Heart right ventricle (tissue), 16 donors: ENCODE measurements around the gene CHMP1B. TPM values are rescaled to one million over a fixed set of nuclear protein-coding genes. Genes with fewer than 3 reads are reported as not detected.

Source experiments
- ATAC-seq, 8 donors: fragments of 200-7000 bp; cut with Tn5 transposase; one replicate each; pipeline ENCODE4 v1.9.1; 2020; ENCODE audit warnings: mild to moderate bottlenecking in 8 of 8, moderate library complexity in 8 of 8, moderate number of reproducible peaks in 1 of 8
- DNase-seq, 2 donors: peaks; one replicate each; pipeline ENCODE4 v3.0.0-alpha.2; 2020
- H3K27ac ChIP-seq, 10 donors: fragments of 200-600 bp; sonication (generic) in 2 of 10; one replicate each; pipeline versions ENCODE4 v1.5.0 to v1.8.0; 2020 to 2022; ENCODE audit warnings: mild to moderate bottlenecking in 3 of 10
- H3K27me3 ChIP-seq, 7 donors: fragments of 200-600 bp; one replicate each; pipeline ENCODE4 v1.8.0; 2021 to 2022; ENCODE audit warnings: mild to moderate bottlenecking in 2 of 7
- H3K36me3 ChIP-seq, 9 donors: fragments of 200-600 bp; sonication (generic) in 1 of 9; one replicate each; pipeline versions ENCODE4 v1.5.0 to v1.8.0; 2020 to 2022; ENCODE audit warnings: mild to moderate bottlenecking in 2 of 9
- H3K4me1 ChIP-seq, 9 donors: fragments of 200-600 bp; sonication (generic) in 1 of 9; one replicate each; pipeline versions ENCODE4 v1.5.0 to v1.8.0; 2020 to 2022; ENCODE audit warnings: mild to moderate bottlenecking in 4 of 9
- H3K4me3 ChIP-seq, 10 donors: fragments of 200-600 bp; sonication (generic) in 2 of 10; one replicate each; pipeline versions ENCODE4 v1.5.0 to v1.8.0; 2020 to 2022; ENCODE audit warnings: mild to moderate bottlenecking in 7 of 10, moderate library complexity in 2 of 10
- H3K9me3 ChIP-seq, 11 donors: fragments of 200-600 bp in 10 of 11; sonication (generic) in 2 of 11; one replicate each; pipeline versions ENCODE4 v1.5.0 to v1.8.0; 2013 to 2022; ENCODE audit warnings: mild to moderate bottlenecking in 2 of 11, control low read depth in 1 of 11, moderate library complexity in 1 of 11
- CTCF ChIP-seq, 9 donors: fragments of 200-600 bp; sonication (generic) in 2 of 9; IDR thresholded peaks; one replicate each; pipeline versions ENCODE4 v1.5.0 to v1.8.0; 2021 to 2022; ENCODE audit warnings: antibody characterized with exemption in 9 of 9, mild to moderate bottlenecking in 5 of 9, moderate library complexity in 1 of 9
- WGBS, 2 donors: extraction: QIAGEN DNeasy Blood & Tissue Kit; methylation state at CpG; one replicate each; pipeline ENCODE4 v1.1.7; 2013; ENCODE audit warnings: inconsistent platforms in 1 of 2; 5-methylcytosine and 5-hydroxymethylcytosine counted together
- intact Hi-C, 10 donors: fragments of 100-400 bp; cut with DNase I; formaldehyde crosslinking; loops; one replicate each; pipeline versions ENCODE4 v1.11.1 to v1.14.2; 2022
- polyA plus RNA-seq, 2 donors: library from polyadenylated mRNA; stranded (reverse); fragments of 200-250 nt; gene quantifications; one replicate each; pipeline ENCODE4 v1.2.3, GENCODE V29; 2013
- total RNA-seq, 10 donors: library from RNA; stranded (reverse); fragmentation: NEBNext Ultra II Directional in 3 of 10; extraction: Animal tissue kit (Norgen Biotek cat#: 25700) in 3 of 10; gene quantifications; one replicate each; pipeline versions ENCODE4 v1.2.1 to v1.2.4, GENCODE V29; 2021 to 2023
- donor health status: Arrhythmogenic right ventricular cardiomyopathy.
- donor health status: ischemic (EF 13 %, LVEDD 7.1; RV severe dilation, severe dysfunction).
- donor health status: healthy with polysubstance abuse.
- donor health status: DM: no; HTN: yes; CAD: no.
- donor health status: DM: no; HTN: no; CAD: no.
- donor health status: ischemic (EF 25% LVEDD 6.9; RV normal size, moderate dysfunction).
- donor health status: ischemic (EF 25% LVEDD 5.7; RV mildly dilated, moderate dysfunction).
- donor health status: healthy.
- donor health status: DM: yes; HTN: yes; CAD: no.
- donor health status: Ischemic cardiomyopathy.
- donor health status: ischemic (EF 35%, LVEDD 5.7; RV mildly dilated, moderate dysfunction).
- donor health status: nonischemic (EF 11% LVEDD 7.7; RV severe dilation, severe dysfunction).
- donor health status: DM: yes; HTN: yes; CAD: no.
- donor health status: PGD.
- donor health status: ischemic (EF 29% LVEDD 5.4; RV normal size, mild dysfunction).
- donor health status: nonischemic (EF 23%, LVEDD 6.1; RV moderate dilation, normal function).

CHMP1B gene
- total and polyA plus RNA-seq, 12 donors = 16.3 to 53.7 (median 36.3) TPM

DNA sequence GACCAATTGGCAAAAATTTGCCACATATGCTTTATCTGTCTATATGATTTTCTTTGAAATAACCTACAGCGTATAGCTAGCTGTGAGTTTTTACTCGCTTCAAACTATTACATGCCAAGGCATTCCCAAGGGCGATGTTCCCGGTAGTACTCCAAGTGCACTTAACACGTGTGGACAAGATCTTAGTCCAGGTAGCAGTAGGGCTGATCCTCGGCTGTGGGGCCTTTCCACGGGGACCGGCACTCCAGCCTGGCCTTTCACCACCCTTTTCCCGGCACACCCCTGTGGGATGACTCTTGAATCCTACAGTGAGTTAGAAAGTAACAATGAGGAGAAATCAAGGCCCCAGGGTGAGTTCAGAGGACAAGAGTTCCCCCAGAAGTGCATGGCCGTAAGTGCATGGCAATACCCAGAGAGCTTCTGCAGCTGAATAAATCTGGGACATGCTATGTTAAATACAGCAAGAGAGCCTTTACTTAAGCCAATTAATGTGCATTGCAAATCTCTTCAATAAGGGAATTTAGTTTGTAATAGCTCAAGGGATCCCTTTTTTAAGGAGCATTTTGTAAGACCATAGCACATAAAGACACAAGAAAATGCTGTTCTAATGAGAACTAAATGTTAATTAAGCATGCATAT lies 26.4 kb downstream of the CHMP1B start:
- 86 to 89% methylated on average over 10 of the region's 10 CpGs for WGBS, 2 donors

DNA sequence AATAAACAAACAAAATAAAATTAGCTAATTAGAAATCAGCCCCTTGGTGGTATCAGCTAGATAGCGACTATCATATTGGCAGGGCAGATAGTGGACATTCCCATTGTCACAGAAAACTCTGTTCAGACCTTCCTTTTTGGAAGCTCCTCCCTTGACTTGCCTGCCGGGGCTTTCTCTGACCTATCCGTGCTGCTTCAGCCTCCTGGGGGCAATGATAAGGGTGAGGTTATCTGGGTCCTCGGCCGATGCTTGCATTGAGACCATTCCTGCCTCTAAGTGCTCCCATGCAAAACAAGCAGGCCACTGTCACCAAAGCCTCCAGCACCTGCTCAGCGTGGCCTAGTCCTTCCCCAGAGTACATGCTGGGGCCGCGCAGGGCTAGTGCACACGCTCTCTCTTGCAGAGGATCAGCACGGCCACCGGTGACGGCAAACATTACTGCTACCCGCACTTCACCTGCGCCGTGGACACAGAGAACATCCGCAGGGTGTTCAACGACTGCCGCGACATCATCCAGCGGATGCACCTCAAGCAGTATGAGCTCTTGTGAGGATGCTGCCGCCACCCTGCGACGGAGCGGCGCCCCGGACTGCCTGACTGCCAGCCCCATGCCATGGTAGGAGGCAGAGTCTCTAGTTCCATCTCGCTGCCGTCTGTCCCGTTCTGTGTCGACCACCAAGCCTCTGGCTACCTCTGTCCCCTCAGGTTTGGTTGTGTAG lies 29.5 kb downstream of the CHMP1B start:
- intact Hi-C loops = no loop called here
- no peak for ATAC-seq
- peaks cover 0 to 70% (median 17%) of the 10 kb centered on the region in 9 donors for H3K36me3 ChIP-seq
- H3K4me3 ChIP-seq = no peak overlapping the region
- 81 to 86% methylated on average over 30 of the region's 30 CpGs for WGBS, 2 donors
- H3K9me3 ChIP-seq = peaks cover 0 to under 1% (median 0%) of the 10 kb centered on the region in 11 donors
- DNase-seq = no peak
- peaks cover 0 to 31% (median 0%) of the 10 kb centered on the region in 9 donors for H3K4me1 ChIP-seq
- no peak for TF ChIP-seq CTCF (IDR thresholded peaks at IDR 0.05)
- H3K27me3 ChIP-seq = no peaks in the 10 kb centered on the region
- no peak overlapping the region for H3K27ac ChIP-seq

More for the DNA sequence above, 26.4 kb downstream of the CHMP1B start:
- Histone ChIP-seq H3K9me3 (peaks cover 0 to 6% (median 0%) of the 10 kb centered on the region in 11 donors), H3K36me3 (peaks cover 0 to 39% (median 0%) of the 10 kb centered on the region in 9 donors), H3K27ac (no peak overlapping the region), H3K4me1 (peaks cover 0 to 13% (median 0%) of the 10 kb centered on the region in 9 donors), H3K27me3 (no peaks in the 10 kb centered on the region), H3K4me3 (no peak overlapping the region)
- DNase-seq (no peak), ATAC-seq (no peak)
- no peak for TF ChIP-seq CTCF (IDR thresholded peaks at IDR 0.05)
- intact Hi-C loops = loop anchor here in 2 of 10 donors (10.0 kb wide), 1 partner anchor 223 kb away; no protein-coding TSS in a partner anchor

GRCh38 chr18:11882636-11883035 lies 31.4 kb downstream of the CHMP1B start:
- Histone ChIP-seq H3K4me3 (no peak overlapping the region), H3K4me1 (peaks cover 0 to 31% (median 0%) of the 10 kb centered on the region in 9 donors), H3K9me3 (no peaks in the 10 kb centered on the region), H3K27ac (peak overlapping the region in 2 of 10 donors; percentile 26 to 83), H3K36me3 (peaks cover 1 to 73% (median 31%) of the 10 kb centered on the region in 9 donors), H3K27me3 (no peaks in the 10 kb centered on the region)
- no peak for TF ChIP-seq CTCF (IDR thresholded peaks at IDR 0.05)
- DNase-seq (no peak), ATAC-seq (no peak)
- WGBS, 2 donors = 55 to 68% methylated on average over 4 of the region's 4 CpGs
- intact Hi-C loops = no loop called here

DNA sequence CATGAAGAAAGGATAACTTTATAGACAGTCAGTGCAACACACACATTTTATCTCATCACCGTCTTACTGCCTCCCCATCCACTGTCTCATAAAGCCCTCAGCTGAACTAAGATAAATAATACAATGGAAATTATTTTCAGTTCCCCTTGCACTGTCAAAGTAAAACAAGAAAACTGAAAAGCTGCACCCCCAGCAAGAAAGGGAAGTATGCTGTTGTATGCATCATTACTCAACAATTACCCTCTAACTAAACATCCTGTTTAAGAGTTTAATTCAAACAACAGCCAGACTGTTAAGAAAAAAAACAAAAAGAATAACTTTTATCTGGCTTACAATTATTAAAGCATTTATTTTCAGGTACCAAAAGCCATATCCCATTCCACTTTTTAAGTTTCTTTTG lies 31.9 kb downstream of the CHMP1B start:
- H3K4me3 ChIP-seq = no peak overlapping the region
- DNase-seq (no peak), ATAC-seq (peak in 4 of 8 donors; percentile 31 to 49 (median 41))
- no peaks in the 10 kb centered on the region for H3K27me3 ChIP-seq
- H3K9me3 ChIP-seq = no peaks in the 10 kb centered on the region
- no peak for TF ChIP-seq CTCF (IDR thresholded peaks at IDR 0.05)
- peaks cover 0 to 31% (median 0%) of the 10 kb centered on the region in 9 donors for H3K4me1 ChIP-seq
- intact Hi-C loops = no loop called here
- H3K36me3 ChIP-seq = peaks cover 4 to 76% (median 34%) of the 10 kb centered on the region in 9 donors
- 55 to 63% methylated on average over 1 of the region's 1 CpG for WGBS, 2 donors
- H3K27ac ChIP-seq = peak overlapping the region in 2 of 10 donors; percentile 26 to 83
